NOMO-1 treated with dmso at 0.1 percent for 144 hours (cell line): ENCODE data around the gene MIDN.

Source experiments
- DNase-seq: peaks from one replicate; lab custom pipeline; 2025; ENCODE audit not compliant: unreplicated experiment; lab: John Stamatoyannopoulos, UW

MIDN gene

GRCh38 chr19:1280636-1281568 is 32.5 kb downstream of the MIDN start:
- no peak for DNase-seq

DNA sequence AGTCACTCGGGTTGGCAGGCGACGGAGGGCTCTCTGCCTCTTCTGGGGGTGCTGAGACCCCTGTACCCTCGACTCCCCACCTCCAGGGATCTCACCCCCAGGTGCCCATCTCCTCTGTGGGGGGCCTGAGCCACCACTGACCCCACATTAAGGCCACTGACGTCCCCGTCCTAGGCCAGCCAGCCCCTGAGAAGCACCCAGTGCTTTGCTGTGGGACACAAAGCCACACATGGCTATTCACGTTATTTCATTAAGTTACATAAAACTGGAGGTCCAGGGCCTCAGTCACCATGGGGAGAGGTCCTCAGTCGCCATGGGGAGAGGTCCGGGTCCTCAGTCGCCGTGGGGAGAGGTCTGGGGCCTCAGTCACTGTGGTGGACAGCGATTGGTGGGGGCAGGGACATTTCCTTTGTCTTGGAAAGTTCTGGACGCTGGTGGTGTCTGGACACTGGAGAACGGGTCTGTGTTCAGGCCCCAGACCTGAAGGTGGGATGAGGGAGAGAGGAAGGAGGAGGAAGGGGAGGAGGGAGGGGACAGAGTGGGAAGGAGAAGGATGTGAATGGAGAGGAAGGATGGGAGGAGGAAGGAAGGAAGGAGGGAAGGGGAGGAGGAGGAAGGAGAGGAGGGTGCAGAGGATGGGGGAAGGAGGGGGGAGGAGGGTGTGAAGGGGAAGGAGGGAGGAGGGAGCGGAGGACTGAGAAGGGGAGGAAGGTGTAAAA is 33.3 kb downstream of the MIDN start:
- DNase-seq: no peak

- no peak for DNase-seq
These were observed 34.3 kb downstream of the MIDN start for GRCh38 chr19:1282588-1283206.

GRCh38 chr19:1283207-1283916 is 35.0 kb downstream of the MIDN start:
- no peak for DNase-seq

- DNase-seq: no peak
These were observed 35.5 kb downstream of the MIDN start for GRCh38 chr19:1283917-1284292.

- no peak for DNase-seq
These were observed 36.1 kb downstream of the MIDN start for GRCh38 chr19:1284293-1284978.

GRCh38 chr19:1284979-1285736 is 36.8 kb downstream of the MIDN start:
- DNase-seq: no peak

GRCh38 chr19:1285737-1286360 is 37.5 kb downstream of the MIDN start, which contains the start of gene EFNA2:
Gene EFNA2 (plus strand): TSS chr19:1285873. CDS start chr19:1286169, 296 bp downstream.
- no peak for DNase-seq

- DNase-seq: no peak
These were observed 38.3 kb downstream of the MIDN start for GRCh38 chr19:1286487-1287353.

DNA sequence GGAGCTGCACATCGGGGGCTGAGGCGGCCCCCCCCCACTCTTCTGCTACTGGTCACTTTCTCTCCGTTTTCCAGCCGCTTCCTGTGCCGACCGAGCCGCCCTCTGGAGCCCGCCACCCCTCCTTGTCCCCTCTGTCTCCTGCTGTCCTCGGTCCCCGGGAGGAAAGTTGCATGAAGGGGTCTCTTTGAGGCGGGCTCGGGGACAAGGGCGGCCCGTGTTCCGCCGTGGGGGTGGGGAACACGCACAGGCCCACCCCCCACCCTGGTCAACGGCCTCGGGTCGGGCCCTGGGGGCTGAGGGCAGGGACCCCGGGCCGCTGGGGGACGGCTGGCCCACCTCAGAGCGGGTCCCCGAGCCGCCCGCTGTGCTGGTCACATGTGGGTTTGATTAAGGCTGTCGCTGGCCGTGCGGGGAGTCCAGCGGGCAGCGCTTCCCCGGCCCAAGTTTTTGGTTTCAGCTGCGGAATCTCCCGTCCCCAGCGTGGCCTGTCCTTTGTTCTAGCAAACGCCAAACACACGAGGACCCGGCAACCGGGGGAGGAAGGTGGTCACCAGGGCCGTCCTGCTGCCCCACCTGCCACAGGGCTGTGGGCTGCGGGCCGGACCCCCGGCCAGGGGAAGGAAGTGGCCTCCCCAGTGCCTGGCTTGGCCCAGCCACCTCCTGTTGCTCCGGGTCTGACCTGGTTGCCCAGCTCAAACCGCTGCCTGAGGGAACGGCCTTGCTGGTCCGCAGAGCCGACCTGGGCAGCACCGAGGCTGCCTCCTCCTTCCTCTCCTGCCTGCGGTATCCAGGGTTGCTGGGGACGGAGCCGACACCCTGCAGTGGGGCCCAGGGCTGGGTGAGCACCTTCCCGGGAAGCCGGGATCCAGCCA is 39.2 kb downstream of the MIDN start:
- DNase-seq: no peak

- DNase-seq: no peak
These were observed 39.8 kb downstream of the MIDN start for GRCh38 chr19:1288226-1288612.

DNA sequence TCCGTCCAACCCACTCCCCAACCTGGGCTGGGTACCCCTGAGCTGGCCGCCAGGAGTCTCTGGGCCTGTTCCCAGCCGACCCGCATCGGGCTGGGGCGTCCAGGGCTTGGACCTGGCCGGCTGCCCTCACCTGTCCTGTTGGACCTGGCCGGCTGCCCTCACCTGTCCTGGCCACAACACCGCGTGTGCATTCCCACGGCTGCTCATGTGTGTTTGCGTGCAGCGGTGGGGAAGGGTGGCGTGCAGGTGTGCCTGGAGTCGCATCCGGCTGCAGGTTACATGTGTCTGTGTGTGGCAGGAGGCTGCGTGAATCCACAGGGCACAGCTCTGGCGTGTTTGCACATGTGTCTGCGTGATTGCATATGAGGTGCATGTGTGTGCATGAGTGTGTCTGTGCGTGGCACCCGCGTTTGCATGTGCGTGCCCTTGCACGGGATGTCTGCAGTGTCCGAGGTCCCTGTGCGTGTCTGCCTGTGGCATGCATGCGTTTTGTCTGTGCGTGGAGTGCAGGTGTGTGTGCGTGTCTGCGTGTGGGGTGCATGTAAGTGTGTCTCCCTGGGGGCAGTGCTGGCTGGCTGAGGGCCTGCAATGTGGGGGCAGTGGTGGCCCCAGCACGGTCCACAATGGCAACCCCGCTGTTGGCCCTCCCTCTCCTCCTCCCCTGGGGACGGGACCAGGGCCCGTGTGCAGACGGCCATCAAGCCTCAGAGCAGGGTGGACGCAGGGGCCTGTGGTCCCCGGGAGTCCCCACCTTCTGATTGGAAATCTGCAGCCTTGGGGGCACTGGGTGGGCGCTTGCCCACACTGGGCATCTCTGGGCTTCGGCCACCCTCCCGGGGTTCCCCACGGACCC is 40.7 kb downstream of the MIDN start:
- no peak for DNase-seq

- no peak for DNase-seq
These were observed 41.3 kb downstream of the MIDN start for GRCh38 chr19:1289686-1290025.

GRCh38 chr19:1290196-1290702 is 41.9 kb downstream of the MIDN start:
- DNase-seq: no peak

- no peak for DNase-seq
These were observed 42.6 kb downstream of the MIDN start for GRCh38 chr19:1290703-1291651.
